AG04450 (cell line): Measurements from ENCODE around the gene FAM13A. TPM values are rescaled to one million over a fixed set of nuclear protein-coding genes. Genes with fewer than 3 reads are reported as not detected.
A peak's percentile ranks its signal among the peaks of the same experiment; 100 is the strongest.

Source experiments
- CTCF ChIA-PET: fragments of 300-600, 350-600 bp; formaldehyde crosslinking; extraction: SDS; loops from one replicate; lab custom pipeline; 2022; ENCODE audit warnings: antibody characterized with exemption, inconsistent platforms; lab: Charles Lee
- POLR2A ChIA-PET: fragments of 350-600 bp; formaldehyde crosslinking; extraction: SDS; loops from one replicate; lab custom pipeline; 2021; ENCODE audit warnings: antibody characterized with exemption, inconsistent platforms; lab: Yijun Ruan, JAX
- DNase-seq: peaks from one replicate; pipeline ENCODE4 v3.0.0-alpha.2; 2011; ENCODE audit warnings: low read depth, low spot score
- H3K27ac ChIP-seq: one replicate; pipeline ENCODE4 v1.5.1; 2012; ENCODE audit warnings: low read depth, low read length, control low read depth
- H3K27me3 ChIP-seq: one replicate; pipeline ENCODE4 v1.6.0; 2012; ENCODE audit warnings: low read length; ENCODE audit not compliant: control insufficient read depth, insufficient read depth
- H3K4me3 ChIP-seq: 2 replicates; pipeline ENCODE4 v1.5.1; 2011; ENCODE audit warnings: mild to moderate bottlenecking, low read depth, low read length, control low read depth
- H3K9me3 ChIP-seq: 2 replicates; pipeline ENCODE4 v1.5.1; 2012; ENCODE audit warnings: low read length; ENCODE audit not compliant: control insufficient read depth, insufficient read depth
- CTCF ChIP-seq: IDR thresholded peaks from 2 replicates; pipeline ENCODE4 v1.5.1; 2011; ENCODE audit warnings: low read depth, low read length, control low read depth, inconsistent platforms
- polyA plus RNA-seq: library from polyadenylated mRNA; depleted of rRNA; stranded (reverse); fragments of >200 nt; gene quantifications from 2 replicates; pipeline ENCODE4 v1.2.3, GENCODE V29; 2011

Gene FAM13A
- polyA plus RNA-seq, 1 experiment = 27.6 TPM

GRCh38 chr4:88792821-88793220 lies 264.2 kb downstream of the FAM13A start:
- Histone ChIP-seq H3K27me3 (no peaks in the 10 kb centered on the region), H3K4me3 (no peak overlapping the region), H3K9me3 (no peaks in the 10 kb centered on the region), H3K27ac (no peak overlapping the region)
- DNase-seq = no peak
- no peak for TF ChIP-seq CTCF
- ChIA-PET POLR2A (no interaction called here), CTCF (no interaction called here)

GRCh38 chr4:88792268-88792781 lies 264.7 kb downstream of the FAM13A start:
- H3K9me3 ChIP-seq = no peaks in the 10 kb centered on the region
- H3K27me3 ChIP-seq = no peaks in the 10 kb centered on the region
- ChIA-PET POLR2A (no interaction called here), CTCF (interaction anchor here (0.6 to 1.0 kb wide), 3 partner anchors 23 to 86 kb away, joined by 3 read pairs; no protein-coding TSS in a partner anchor)
- no peak overlapping the region for H3K27ac ChIP-seq
- no peak for TF ChIP-seq CTCF
- peak; percentile 36 for DNase-seq
- H3K4me3 ChIP-seq = no peak overlapping the region

- ChIA-PET POLR2A (no interaction called here), CTCF (interaction anchor here (0.6 to 1.3 kb wide), 3 partner anchors 85 to 185 kb away, joined by 3 to 5 read pairs (median 3); no protein-coding TSS in a partner anchor)
- H3K27ac ChIP-seq = no peak overlapping the region
- H3K4me3 ChIP-seq = no peak overlapping the region
- H3K27me3 ChIP-seq = no peaks in the 10 kb centered on the region
- DNase-seq = no peak
- peak; percentile 24 for TF ChIP-seq CTCF
- H3K9me3 ChIP-seq = no peaks in the 10 kb centered on the region
Observed at GRCh38 chr4:88791274-88791673, 265.7 kb downstream of the FAM13A start.

GRCh38 chr4:88788895-88789294 lies 268.1 kb downstream of the FAM13A start:
- Histone ChIP-seq H3K9me3 (no peaks in the 10 kb centered on the region), H3K4me3 (no peak overlapping the region), H3K27me3 (no peaks in the 10 kb centered on the region), H3K27ac (no peak overlapping the region)
- no peak for DNase-seq
- ChIA-PET CTCF (no interaction called here), POLR2A (no interaction called here)
- no peak for TF ChIP-seq CTCF

- CTCF ChIA-PET = no interaction called here
- TF ChIP-seq CTCF = no peak
- POLR2A ChIA-PET = no interaction called here
Observed at GRCh38 chr4:88788424-88788823, 268.6 kb downstream of the FAM13A start.

More at GRCh38 chr4:88788424-88788823, 268.6 kb downstream of the FAM13A start:
- Histone ChIP-seq H3K9me3 (no peaks in the 10 kb centered on the region), H3K4me3 (no peak overlapping the region), H3K27me3 (no peaks in the 10 kb centered on the region), H3K27ac (no peak overlapping the region)
- no peak for DNase-seq
